PC-9 (cell line): Measurements from ENCODE around the gene PROM1. TPM values are rescaled to one million over a fixed set of nuclear protein-coding genes. Genes with fewer than 3 reads are reported as not detected.

Experiments
- BruUV-seq: library from RNA; stranded (reverse); fragments of 400-500 nt; replicated peaks from 2 replicates; lab custom pipeline; 2021; lab: Mats Ljungman, UMichigan
- CTCF ChIA-PET: fragments of 300-600 bp; sonication (Branson Sonifier 250); formaldehyde crosslinking; loops from one replicate; lab custom pipeline; 2022; ENCODE audit warnings: antibody characterized with exemption; lab: Charles Lee
- POLR2A ChIA-PET: fragments of 300-600 bp; sonication (Branson Sonifier 250); formaldehyde crosslinking; loops from one replicate; lab custom pipeline; 2022; ENCODE audit warnings: antibody characterized with exemption; ENCODE audit not compliant: unreplicated experiment; lab: Charles Lee
- DNase-seq, 2 experiments: peaks; one replicate each; pipeline versions ENCODE4 v3.0.0 to v3.0.0-alpha.2; 2015 to 2022; ENCODE audit warnings: mixed read lengths in 1 of 2
- H2AFZ ChIP-seq: fragments of 200-600 bp; sonication (generic); 2 replicates; pipeline ENCODE4 v1.8.1; 2017; ENCODE audit warnings: antibody characterized with exemption
- H3F3A ChIP-seq: fragments of 200-600 bp; sonication (generic); 2 replicates; pipeline ENCODE4 v1.8.1; 2017; ENCODE audit warnings: antibody characterized with exemption, mild to moderate bottlenecking, low read depth; ENCODE audit not compliant: insufficient read depth
- H3K27ac ChIP-seq: fragments of 200-600 bp; sonication (generic); 2 replicates; pipeline ENCODE4 v1.6.1; 2016; ENCODE audit warnings: mixed run types
- H3K27me3 ChIP-seq: fragments of 200-600 bp; sonication (generic); 2 replicates; pipeline ENCODE4 v1.6.1; 2016; ENCODE audit warnings: low read depth, mixed run types; ENCODE audit not compliant: insufficient read depth
- H3K36me3 ChIP-seq: fragments of 200-600 bp; sonication (generic); 2 replicates; pipeline ENCODE4 v1.6.1; 2016; ENCODE audit warnings: low read depth, mixed run types
- H3K4me1 ChIP-seq: fragments of 200-600 bp; sonication (generic); replicated peaks from 2 replicates; pipeline ENCODE4 v1.6.1; 2016; ENCODE audit warnings: mixed run types; ENCODE audit not compliant: insufficient read depth
- H3K4me2 ChIP-seq: fragments of 200-600 bp; sonication (generic); 2 replicates; pipeline ENCODE4 v1.6.1; 2017; ENCODE audit warnings: mixed run types
- H3K4me3 ChIP-seq: fragments of 200-600 bp; sonication (generic); 2 replicates; pipeline ENCODE4 v1.6.1; 2016; ENCODE audit warnings: mixed run types
- H3K79me2 ChIP-seq: fragments of 200-600 bp; sonication (generic); 2 replicates; pipeline ENCODE4 v1.6.1; 2017; ENCODE audit warnings: low read depth, mixed run types
- H3K9me2 ChIP-seq: fragments of 200-600 bp; sonication (generic); 2 replicates; pipeline ENCODE4 v1.8.1; 2017; ENCODE audit warnings: mild to moderate bottlenecking; ENCODE audit not compliant: insufficient read depth
- H3K9me3 ChIP-seq: fragments of 200-600 bp; sonication (generic); 2 replicates; pipeline ENCODE4 v1.8.1; 2016; ENCODE audit warnings: low read depth; ENCODE audit not compliant: insufficient read depth
- H4K20me1 ChIP-seq: fragments of 200-600 bp; sonication (generic); 2 replicates; pipeline ENCODE4 v1.8.1; 2017; ENCODE audit not compliant: insufficient read depth
- EZH2 ChIP-seq: fragments of 200-600 bp; sonication (generic); IDR thresholded peaks from 2 replicates; pipeline ENCODE4 v1.8.0; 2017; ENCODE audit warnings: antibody characterized with exemption, low read depth
- intact Hi-C: fragments of 100-400 bp; cut with micrococcal nuclease; formaldehyde crosslinking; loops from one replicate; pipeline ENCODE4 v1.10.0; 2022; ENCODE audit not compliant: unreplicated experiment
- total RNA-seq: library from RNA; stranded (reverse); gene quantifications from 2 replicates; pipeline ENCODE4 v1.2.3, GENCODE V29; 2021
- TF ChIP-seq, protein P1 (sequence below): fragments of 200-600 bp; sonication (generic); conservative IDR thresholded peaks from 2 replicates; pipeline ENCODE4 v1.6.1; 2017; ENCODE audit warnings: mixed run types, antibody characterized with exemption, mild to moderate bottlenecking, moderate library complexity

PROM1 gene
- total RNA-seq, 1 experiment from 2014 or later: not detected

DNA sequence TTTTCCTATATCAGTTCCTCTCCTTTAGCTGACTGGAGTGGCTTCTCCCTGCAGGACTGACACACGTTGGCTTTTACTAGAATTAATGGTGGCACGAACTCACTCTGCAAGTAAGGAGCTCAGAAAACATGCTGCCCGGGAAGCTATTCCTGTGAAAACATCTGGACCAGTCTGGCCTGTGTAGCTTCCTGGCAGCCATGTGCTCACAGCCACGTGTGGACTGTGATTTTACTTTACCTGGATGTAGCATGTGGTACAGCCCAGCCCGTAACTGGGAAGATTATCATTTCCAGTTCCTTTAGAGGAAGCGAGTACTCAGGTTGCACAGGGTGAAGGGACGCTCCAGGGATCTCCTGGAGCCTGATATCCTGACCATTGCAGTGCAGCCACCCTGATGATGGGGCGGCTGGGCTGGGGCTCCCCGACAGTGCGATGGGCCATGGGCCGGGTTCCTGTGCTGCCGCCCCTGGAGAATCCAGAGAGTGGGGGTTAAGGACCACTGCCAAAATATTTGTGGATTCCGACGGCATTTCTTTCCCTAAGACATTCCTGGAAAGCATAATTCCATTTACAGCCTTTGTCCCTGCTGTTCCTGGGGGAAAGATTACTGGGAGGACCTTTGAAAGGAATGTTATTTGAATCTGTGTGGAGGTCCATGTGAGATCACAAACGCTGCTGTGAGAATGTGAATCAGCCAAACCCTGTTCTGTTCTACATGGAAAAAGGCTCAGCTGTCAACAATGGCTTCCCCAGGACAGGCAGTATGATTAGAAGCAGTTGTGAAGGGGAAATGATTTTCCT, 35.0 kb downstream of the PROM1 start:
- Histone ChIP-seq H2AFZ (no peak overlapping the region), H3K9me3 (no peaks in the 10 kb centered on the region), H3K4me3 (no peak overlapping the region), H3K27me3 (0 out of 2 replicates have a peak, but pooled peaks cover 3% of the 10 kb centered on the region), H3K4me1 (no peaks in the 10 kb centered on the region), H3K79me2 (no peaks in the 10 kb centered on the region), H3F3A (no peaks in the 10 kb centered on the region), H3K27ac (no peak overlapping the region), H3K36me3 (no peaks in the 10 kb centered on the region), H3K4me2 (no peak overlapping the region), H3K9me2 (no peaks in the 10 kb centered on the region), H4K20me1 (no peaks in the 10 kb centered on the region)
- intact Hi-C loops: no loop called here
- TF ChIP-seq, protein P1, sequence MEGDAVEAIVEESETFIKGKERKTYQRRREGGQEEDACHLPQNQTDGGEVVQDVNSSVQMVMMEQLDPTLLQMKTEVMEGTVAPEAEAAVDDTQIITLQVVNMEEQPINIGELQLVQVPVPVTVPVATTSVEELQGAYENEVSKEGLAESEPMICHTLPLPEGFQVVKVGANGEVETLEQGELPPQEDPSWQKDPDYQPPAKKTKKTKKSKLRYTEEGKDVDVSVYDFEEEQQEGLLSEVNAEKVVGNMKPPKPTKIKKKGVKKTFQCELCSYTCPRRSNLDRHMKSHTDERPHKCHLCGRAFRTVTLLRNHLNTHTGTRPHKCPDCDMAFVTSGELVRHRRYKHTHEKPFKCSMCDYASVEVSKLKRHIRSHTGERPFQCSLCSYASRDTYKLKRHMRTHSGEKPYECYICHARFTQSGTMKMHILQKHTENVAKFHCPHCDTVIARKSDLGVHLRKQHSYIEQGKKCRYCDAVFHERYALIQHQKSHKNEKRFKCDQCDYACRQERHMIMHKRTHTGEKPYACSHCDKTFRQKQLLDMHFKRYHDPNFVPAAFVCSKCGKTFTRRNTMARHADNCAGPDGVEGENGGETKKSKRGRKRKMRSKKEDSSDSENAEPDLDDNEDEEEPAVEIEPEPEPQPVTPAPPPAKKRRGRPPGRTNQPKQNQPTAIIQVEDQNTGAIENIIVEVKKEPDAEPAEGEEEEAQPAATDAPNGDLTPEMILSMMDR: no peak
- no peak for TF ChIP-seq EZH2
- ChIA-PET POLR2A (no interaction called here), CTCF (no interaction called here)
- BruUV-seq: no TSS peak
- DNase-seq: no peak

DNA sequence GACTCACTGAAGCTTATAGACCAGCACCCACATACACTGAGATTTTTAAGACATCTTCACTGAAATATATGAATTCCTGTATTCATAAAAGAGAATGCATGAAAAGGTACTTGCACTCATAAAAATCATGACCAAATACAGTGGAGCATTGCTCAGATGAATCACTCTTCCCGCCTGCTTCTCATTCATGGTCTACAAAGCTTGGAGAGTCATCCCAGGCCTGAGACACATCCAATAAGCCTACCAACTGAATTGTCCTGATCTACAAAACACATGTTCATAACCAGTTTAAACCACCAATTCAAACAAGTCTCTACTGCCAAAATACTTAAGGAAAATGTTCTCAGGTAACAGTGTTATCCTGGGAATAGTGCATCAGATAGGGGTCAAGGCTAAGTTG, 38.1 kb downstream of the PROM1 start:
- DNase-seq: no peak
- Histone ChIP-seq H3K4me3 (no peak overlapping the region), H3K4me2 (no peak overlapping the region), H3K27ac (no peak overlapping the region), H3F3A (no peaks in the 10 kb centered on the region), H3K9me3 (no peaks in the 10 kb centered on the region), H4K20me1 (no peaks in the 10 kb centered on the region), H3K27me3 (0 out of 2 replicates have a peak, but pooled peaks cover 2% of the 10 kb centered on the region), H3K9me2 (no peaks in the 10 kb centered on the region), H3K4me1 (no peaks in the 10 kb centered on the region), H2AFZ (no peak overlapping the region), H3K79me2 (no peaks in the 10 kb centered on the region), H3K36me3 (no peaks in the 10 kb centered on the region)
- intact Hi-C loops: no loop called here
- TF ChIP-seq EZH2: no peak
- TF ChIP-seq, protein P1: no peak
- no TSS peak for BruUV-seq
- CTCF ChIA-PET: no interaction called here
- POLR2A ChIA-PET: no interaction called here

DNA sequence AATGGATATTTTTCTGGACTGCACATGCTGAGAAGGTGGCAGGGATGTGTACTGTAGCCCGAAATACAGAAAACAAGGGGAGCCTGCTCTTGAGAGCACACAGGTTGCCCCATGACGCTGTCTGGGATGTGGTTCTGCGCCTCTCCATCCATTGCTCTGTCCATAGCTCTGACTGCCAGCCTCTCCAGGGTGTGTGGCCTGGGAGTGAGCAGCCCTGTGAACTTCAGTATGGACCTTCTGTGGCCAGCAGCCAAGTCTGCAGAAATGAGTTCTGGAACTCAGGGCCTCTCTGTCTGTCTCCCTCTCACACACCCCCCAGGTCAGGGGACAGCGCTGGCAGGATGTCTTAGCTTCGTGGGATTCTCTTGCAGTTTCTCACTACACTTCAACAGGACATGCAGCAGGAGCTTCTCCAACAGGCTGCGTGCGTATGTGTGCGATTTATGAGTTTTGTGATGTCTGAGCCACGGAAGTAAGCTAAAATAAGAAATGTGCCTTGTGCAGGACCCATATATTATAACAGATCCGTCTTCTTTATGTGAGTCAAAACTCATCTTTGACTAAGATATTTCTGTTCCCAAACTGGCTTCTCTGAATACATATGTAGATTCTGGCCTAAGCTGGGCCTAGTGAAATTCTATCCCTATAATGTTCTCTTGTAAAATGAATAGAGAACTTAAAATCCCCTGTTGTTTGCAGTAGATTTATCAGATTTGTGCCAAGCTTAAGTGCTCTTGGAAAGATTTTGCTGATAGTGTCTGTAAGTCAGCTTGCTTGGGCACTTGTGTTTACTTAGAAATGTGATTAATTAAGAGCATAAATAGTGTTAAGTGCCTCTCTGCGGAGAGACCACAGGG, 40.0 kb downstream of the PROM1 start:
- no peak overlapping the region for H3K27ac ChIP-seq
- H3K36me3 ChIP-seq: no peaks in the 10 kb centered on the region
- TF ChIP-seq EZH2: no peak
- TF ChIP-seq, protein P1: no peak
- no peak for DNase-seq
- no peaks in the 10 kb centered on the region for H3F3A ChIP-seq
- H3K4me3 ChIP-seq: no peak overlapping the region
- POLR2A ChIA-PET: no interaction called here
- H2AFZ ChIP-seq: no peak overlapping the region
- no peaks in the 10 kb centered on the region for H3K27me3 ChIP-seq
- intact Hi-C loops: no loop called here
- H3K79me2 ChIP-seq: no peaks in the 10 kb centered on the region
- H3K4me2 ChIP-seq: no peak overlapping the region
- CTCF ChIA-PET: no interaction called here
- no peaks in the 10 kb centered on the region for H3K9me2 ChIP-seq
- no peaks in the 10 kb centered on the region for H3K4me1 ChIP-seq
- no peaks in the 10 kb centered on the region for H3K9me3 ChIP-seq
- no TSS peak for BruUV-seq
- no peaks in the 10 kb centered on the region for H4K20me1 ChIP-seq
